Mesenchymal stem cell (in vitro differentiated cells and primary cell): ENCODE results near the gene ANKRD1.
A peak's percentile ranks its signal among the peaks of the same experiment; 100 is the strongest.

Experiments used
- DNase-seq: peaks from one replicate; pipeline ENCODE4 v3.0.0-alpha.2; 2013
- H2AFZ ChIP-seq: one replicate; pipeline ENCODE4 v1.6.1; 2013; ENCODE audit warnings: low read depth, mild to moderate bottlenecking, control low read depth, inconsistent platforms, low read length, moderate library complexity
- H2AK5ac ChIP-seq: 2 replicates; pipeline ENCODE4 v1.6.1; 2013; ENCODE audit warnings: low read length, moderate library complexity, mild to moderate bottlenecking, inconsistent platforms; ENCODE audit not compliant: severe bottlenecking
- H2BK120ac ChIP-seq: one replicate; pipeline ENCODE4 v1.6.1; 2013; ENCODE audit warnings: low read depth, mild to moderate bottlenecking, inconsistent platforms, low read length, moderate library complexity
- H2BK12ac ChIP-seq, 2 experiments: one replicate each; pipeline ENCODE4 v1.6.1; 2013; ENCODE audit warnings: inconsistent platforms in 2 of 2, low read length in 2 of 2, mild to moderate bottlenecking in 2 of 2, moderate library complexity in 2 of 2, control low read depth in 1 of 2
- H2BK15ac ChIP-seq: one replicate; pipeline ENCODE4 v1.6.1; 2013; ENCODE audit warnings: mild to moderate bottlenecking, low read depth, inconsistent platforms; ENCODE audit not compliant: poor library complexity, severe bottlenecking
- H2BK5ac ChIP-seq: 2 replicates; pipeline ENCODE4 v1.6.1; 2013; ENCODE audit warnings: low read depth, mild to moderate bottlenecking, low read length, control low read depth, inconsistent platforms; ENCODE audit not compliant: poor library complexity, severe bottlenecking
- H3K14ac ChIP-seq, 2 experiments: one replicate each; pipeline ENCODE4 v1.6.1; 2013; ENCODE audit warnings: inconsistent platforms in 2 of 2, low read length in 2 of 2, control low read depth in 1 of 2, mild to moderate bottlenecking in 1 of 2, moderate library complexity in 1 of 2
- H3K18ac ChIP-seq, 2 experiments: one replicate each; pipeline ENCODE4 v1.6.1; 2013; ENCODE audit warnings: inconsistent platforms in 2 of 2, low read length in 2 of 2, control low read depth in 1 of 2, low read depth in 1 of 2, mild to moderate bottlenecking in 1 of 2
- H3K23ac ChIP-seq, 2 experiments: one replicate each; pipeline ENCODE4 v1.6.1; 2013; ENCODE audit warnings: inconsistent platforms in 2 of 2, low read length in 2 of 2, mild to moderate bottlenecking in 2 of 2, moderate library complexity in 2 of 2, control low read depth in 1 of 2
- H3K27ac ChIP-seq: 2 replicates; pipeline ENCODE4 v1.5.1; 2013; ENCODE audit warnings: mild to moderate bottlenecking, moderate library complexity, low read length, control low read depth, inconsistent platforms; ENCODE audit not compliant: poor library complexity, severe bottlenecking
- H3K27me3 ChIP-seq, 2 experiments: 2 replicates each; pipeline versions ENCODE4 v1.6.1 to v1.7.0; 2013; ENCODE audit warnings: low read length in 2 of 2, mild to moderate bottlenecking in 2 of 2, moderate library complexity in 2 of 2, control low read depth in 1 of 2, inconsistent platforms in 1 of 2; ENCODE audit not compliant: control insufficient read depth in 1 of 2, insufficient read depth in 1 of 2
- H3K36me3 ChIP-seq, 2 experiments: 2 replicates each; pipeline versions ENCODE4 v1.6.1 to v1.7.0; 2013; ENCODE audit warnings: low read length in 2 of 2, control low read depth in 1 of 2, inconsistent platforms in 1 of 2, low read depth in 1 of 2, mild to moderate bottlenecking in 1 of 2; ENCODE audit not compliant: insufficient read depth in 2 of 2, control insufficient read depth in 1 of 2
- H3K4ac ChIP-seq, 2 experiments: one replicate each; pipeline ENCODE4 v1.6.1; 2013; ENCODE audit warnings: inconsistent platforms in 2 of 2, low read length in 2 of 2, mild to moderate bottlenecking in 2 of 2, moderate library complexity in 2 of 2, control low read depth in 1 of 2, low read depth in 1 of 2
- H3K4me1 ChIP-seq: 2 replicates; pipeline ENCODE4 v1.6.1; 2013; ENCODE audit warnings: low read depth, low read length, control low read depth; ENCODE audit not compliant: control insufficient read depth, insufficient read depth
- H3K4me2 ChIP-seq: 2 replicates; pipeline ENCODE4 v1.6.1; 2013; ENCODE audit warnings: low read length, mild to moderate bottlenecking, inconsistent platforms; ENCODE audit not compliant: poor library complexity, severe bottlenecking
- H3K4me3 ChIP-seq, 2 experiments: 2 replicates each; pipeline versions ENCODE4 v1.5.1 to v1.7.0; 2013; ENCODE audit warnings: low read length in 2 of 2, mild to moderate bottlenecking in 2 of 2, control low read depth in 1 of 2, low read depth in 1 of 2; ENCODE audit not compliant: insufficient read depth in 1 of 2
- H3K79me1 ChIP-seq: replicated peaks from 2 replicates; pipeline ENCODE4 v1.6.1; 2013; ENCODE audit warnings: mild to moderate bottlenecking, control low read depth, low read length, inconsistent platforms; ENCODE audit not compliant: poor library complexity, severe bottlenecking
- H3K9ac ChIP-seq: 2 replicates; pipeline ENCODE4 v1.7.0; 2013; ENCODE audit warnings: mild to moderate bottlenecking, low read length, moderate library complexity
- H3K9me3 ChIP-seq: 2 replicates; pipeline ENCODE4 v1.7.0; 2013; ENCODE audit warnings: mild to moderate bottlenecking, low read length; ENCODE audit not compliant: control insufficient read depth
- H4K8ac ChIP-seq: one replicate; pipeline ENCODE4 v1.6.1; 2013; ENCODE audit warnings: inconsistent platforms, mild to moderate bottlenecking, low read length, moderate library complexity
- H4K91ac ChIP-seq: one replicate; pipeline ENCODE4 v1.6.1; 2013; ENCODE audit warnings: mild to moderate bottlenecking, low read length, inconsistent platforms
- WGBS: methylation state at CpG from one replicate; pipeline ENCODE4 v1.1.7; 2013; ENCODE audit warnings: mixed read lengths; 5-methylcytosine and 5-hydroxymethylcytosine counted together

Gene ANKRD1

DNA sequence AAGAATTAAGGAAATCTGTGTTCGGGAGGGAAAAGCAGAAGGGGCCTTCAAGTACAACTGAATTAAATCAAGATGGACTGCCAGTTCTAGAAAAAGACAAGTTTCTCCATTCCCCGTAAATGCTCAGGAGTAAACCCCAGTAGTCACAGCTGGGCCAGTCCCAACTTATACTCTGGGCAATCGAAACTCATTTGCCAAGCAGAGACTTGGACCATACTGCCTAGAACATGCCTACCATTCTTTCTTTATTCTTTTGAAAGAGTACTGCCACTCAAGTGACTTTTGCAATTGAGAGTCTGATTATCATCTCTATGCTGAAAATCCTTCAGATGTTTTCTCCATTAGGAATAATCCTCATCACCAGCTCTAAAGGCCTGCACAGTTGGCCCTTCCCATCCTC, 27.7 kb downstream of the ANKRD1 start:
- Histone ChIP-seq H3K4me1 (no peaks in the 10 kb centered on the region), H2BK5ac (no peak overlapping the region), H3K4me3 (no peak overlapping the region), H2BK15ac (no peak overlapping the region), H3K36me3 (peaks cover 3 to 81% of the 10 kb centered on the region in 2 experiments), H2BK12ac (no peak overlapping the region), H4K91ac (no peak overlapping the region), H3K4me2 (no peak overlapping the region), H3K9me3 (no peaks in the 10 kb centered on the region), H3K23ac (no peak overlapping the region), H2AK5ac (no peak overlapping the region), H2AFZ (no peak overlapping the region), H3K4ac (no peak overlapping the region), H3K27me3 (no peaks in the 10 kb centered on the region), H3K18ac (no peak overlapping the region), H3K79me1 (peaks cover 12% of the 10 kb centered on the region), H2BK120ac (no peak overlapping the region), H3K27ac (no peak overlapping the region), H3K14ac (no peak overlapping the region), H4K8ac (no peak overlapping the region), H3K9ac (no peak overlapping the region)
- DNase-seq: no peak
- WGBS: 97% methylated on average over 3 of the region's 3 CpGs

DNA sequence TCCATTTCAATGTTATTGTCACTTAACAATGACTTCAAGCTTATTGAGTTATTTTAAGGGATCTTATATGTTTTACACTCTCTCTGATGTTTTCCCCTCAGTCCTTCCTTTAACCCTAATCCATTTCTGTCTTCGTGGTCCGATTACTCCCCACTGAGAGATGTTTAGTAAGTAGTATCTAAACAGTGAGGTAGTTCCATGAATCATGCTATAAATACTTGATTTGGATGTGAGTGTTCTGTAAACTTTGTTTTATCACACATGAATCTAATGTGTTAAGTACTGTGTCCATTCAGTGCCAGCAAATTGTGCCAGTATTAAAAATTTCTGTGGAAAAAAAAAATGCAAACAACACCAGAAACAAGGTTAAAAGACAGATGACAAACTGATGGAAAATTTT, 30.5 kb downstream of the ANKRD1 start:
- DNase-seq: no peak
- no peaks in the 10 kb centered on the region for H3K9me3 ChIP-seq
- no CpG with 5 or more reads among the region's 2 CpGs for WGBS

DNA sequence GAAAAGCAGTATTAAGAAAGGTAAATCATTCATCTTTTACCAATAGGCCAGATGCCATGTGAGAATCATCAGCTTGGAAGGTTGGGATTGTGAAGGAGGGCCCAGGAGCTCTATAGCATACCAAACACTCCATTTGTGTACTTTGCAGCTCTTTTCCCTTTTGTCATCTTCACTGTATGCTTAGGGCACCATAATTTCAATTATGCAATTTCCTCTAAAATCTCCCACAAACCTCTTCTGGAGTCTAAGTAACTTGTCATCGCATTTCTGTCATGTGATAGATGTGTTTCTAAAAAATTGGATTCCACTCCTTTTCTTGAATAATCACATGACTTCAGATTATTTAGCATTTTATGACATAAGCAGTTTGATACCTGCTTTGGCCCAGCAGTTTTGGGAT, 31.3 kb downstream of the ANKRD1 start:
- Histone ChIP-seq H3K27me3 (no peaks in the 10 kb centered on the region), H2BK120ac (no peak overlapping the region), H3K79me1 (peaks cover 11% of the 10 kb centered on the region), H2BK5ac (no peak overlapping the region), H3K18ac (no peak overlapping the region), H3K9ac (no peak overlapping the region), H3K14ac (no peak overlapping the region), H4K8ac (no peak overlapping the region), H2AFZ (no peak overlapping the region), H3K4me1 (no peaks in the 10 kb centered on the region), H3K23ac (no peak overlapping the region), H3K4ac (no peak overlapping the region), H3K27ac (no peak overlapping the region), H3K4me2 (no peak overlapping the region), H3K9me3 (no peaks in the 10 kb centered on the region), H2BK15ac (no peak overlapping the region), H4K91ac (no peak overlapping the region), H3K4me3 (no peak overlapping the region), H2AK5ac (no peak overlapping the region), H3K36me3 (peaks cover 7 to 79% of the 10 kb centered on the region in 2 experiments), H2BK12ac (no peak overlapping the region)
- no CpG with 5 or more reads among the region's 1 CpG for WGBS
- DNase-seq: no peak

More for the DNA sequence above, 30.5 kb downstream of the ANKRD1 start:
- H3K9ac ChIP-seq: no peak overlapping the region
- H3K14ac ChIP-seq: no peak overlapping the region
- H3K27ac ChIP-seq: no peak overlapping the region
- no peak overlapping the region for H3K4me2 ChIP-seq
- H2BK12ac ChIP-seq: no peak overlapping the region
- no peak overlapping the region for H2BK15ac ChIP-seq
- no peak overlapping the region for H3K4ac ChIP-seq
- no peak overlapping the region for H4K8ac ChIP-seq
- no peaks in the 10 kb centered on the region for H3K4me1 ChIP-seq
- H3K23ac ChIP-seq: no peak overlapping the region
- peaks cover 7 to 86% of the 10 kb centered on the region in 2 experiments for H3K36me3 ChIP-seq
- peaks cover 11% of the 10 kb centered on the region for H3K79me1 ChIP-seq
- H2AFZ ChIP-seq: no peak overlapping the region
- H2AK5ac ChIP-seq: no peak overlapping the region
- H3K4me3 ChIP-seq: no peak overlapping the region
- no peaks in the 10 kb centered on the region for H3K27me3 ChIP-seq
- H2BK120ac ChIP-seq: no peak overlapping the region
- H2BK5ac ChIP-seq: no peak overlapping the region
- no peak overlapping the region for H3K18ac ChIP-seq
- no peak overlapping the region for H4K91ac ChIP-seq

DNA sequence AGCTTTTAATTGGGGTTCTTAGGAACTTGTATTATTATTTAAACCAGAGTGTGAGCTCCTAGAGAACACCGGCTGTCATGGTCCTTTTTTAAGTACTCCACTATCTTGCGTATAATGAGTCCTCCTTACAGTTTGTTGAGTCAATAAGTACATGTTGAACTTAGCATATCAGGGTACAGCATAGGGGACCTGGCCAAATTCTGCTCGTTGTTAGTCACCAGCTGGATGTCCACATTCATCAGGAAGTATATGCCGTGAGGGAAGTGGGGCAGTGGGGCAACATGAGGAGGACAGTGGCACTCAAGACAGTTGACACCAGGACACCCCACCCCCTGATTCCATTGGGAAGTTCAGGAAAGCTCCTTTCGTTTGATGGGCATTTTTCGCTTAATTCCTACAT, 32.5 kb downstream of the ANKRD1 start:
- WGBS: 94% methylated on average over 4 of the region's 6 CpGs
- H2BK12ac ChIP-seq: peak overlapping the region in 1 of 2 experiments; percentile 15

More for the DNA sequence above, 32.5 kb downstream of the ANKRD1 start:
- H3K9me3 ChIP-seq: no peaks in the 10 kb centered on the region
- no peak overlapping the region for H2AFZ ChIP-seq
- no peak overlapping the region for H2BK120ac ChIP-seq
- H3K27me3 ChIP-seq: no peaks in the 10 kb centered on the region
- no peak overlapping the region for H3K27ac ChIP-seq
- no peak overlapping the region for H3K14ac ChIP-seq
- H2BK15ac ChIP-seq: no peak overlapping the region
- no peaks in the 10 kb centered on the region for H3K4me1 ChIP-seq
- no peak overlapping the region for H3K18ac ChIP-seq
- H3K4me3 ChIP-seq: no peak overlapping the region
- no peak overlapping the region for H2BK5ac ChIP-seq
- no peak overlapping the region for H3K4me2 ChIP-seq
- no peak overlapping the region for H3K9ac ChIP-seq
- no peak overlapping the region for H4K91ac ChIP-seq
- H3K4ac ChIP-seq: no peak overlapping the region
- peaks cover 13% of the 10 kb centered on the region for H3K79me1 ChIP-seq
- H3K23ac ChIP-seq: no peak overlapping the region
- no peak overlapping the region for H2AK5ac ChIP-seq
- no peak for DNase-seq
- H3K36me3 ChIP-seq: peaks cover 7 to 70% of the 10 kb centered on the region in 2 experiments
- no peak overlapping the region for H4K8ac ChIP-seq
